Mesenchymal stem cell (in vitro differentiated cells and primary cell): ENCODE data around the gene CMTM4.

Experiments used
- DNase-seq: peaks from one replicate; pipeline ENCODE4 v3.0.0-alpha.2; 2013
- H2AFZ ChIP-seq: one replicate; pipeline ENCODE4 v1.6.1; 2013; ENCODE audit warnings: low read depth, mild to moderate bottlenecking, control low read depth, inconsistent platforms, low read length, moderate library complexity
- H2AK5ac ChIP-seq: 2 replicates; pipeline ENCODE4 v1.6.1; 2013; ENCODE audit warnings: low read length, moderate library complexity, mild to moderate bottlenecking, inconsistent platforms; ENCODE audit not compliant: severe bottlenecking
- H2BK120ac ChIP-seq: one replicate; pipeline ENCODE4 v1.6.1; 2013; ENCODE audit warnings: low read depth, mild to moderate bottlenecking, inconsistent platforms, low read length, moderate library complexity
- H2BK12ac ChIP-seq, 2 experiments: one replicate each; pipeline ENCODE4 v1.6.1; 2013; ENCODE audit warnings: inconsistent platforms in 2 of 2, low read length in 2 of 2, mild to moderate bottlenecking in 2 of 2, moderate library complexity in 2 of 2, control low read depth in 1 of 2
- H2BK15ac ChIP-seq: one replicate; pipeline ENCODE4 v1.6.1; 2013; ENCODE audit warnings: mild to moderate bottlenecking, low read depth, inconsistent platforms; ENCODE audit not compliant: poor library complexity, severe bottlenecking
- H2BK5ac ChIP-seq: 2 replicates; pipeline ENCODE4 v1.6.1; 2013; ENCODE audit warnings: low read depth, mild to moderate bottlenecking, low read length, control low read depth, inconsistent platforms; ENCODE audit not compliant: poor library complexity, severe bottlenecking
- H3K14ac ChIP-seq, 2 experiments: one replicate each; pipeline ENCODE4 v1.6.1; 2013; ENCODE audit warnings: inconsistent platforms in 2 of 2, low read length in 2 of 2, control low read depth in 1 of 2, mild to moderate bottlenecking in 1 of 2, moderate library complexity in 1 of 2
- H3K18ac ChIP-seq, 2 experiments: one replicate each; pipeline ENCODE4 v1.6.1; 2013; ENCODE audit warnings: inconsistent platforms in 2 of 2, low read length in 2 of 2, control low read depth in 1 of 2, low read depth in 1 of 2, mild to moderate bottlenecking in 1 of 2
- H3K23ac ChIP-seq, 2 experiments: one replicate each; pipeline ENCODE4 v1.6.1; 2013; ENCODE audit warnings: inconsistent platforms in 2 of 2, low read length in 2 of 2, mild to moderate bottlenecking in 2 of 2, moderate library complexity in 2 of 2, control low read depth in 1 of 2
- H3K27ac ChIP-seq: 2 replicates; pipeline ENCODE4 v1.5.1; 2013; ENCODE audit warnings: mild to moderate bottlenecking, moderate library complexity, low read length, control low read depth, inconsistent platforms; ENCODE audit not compliant: poor library complexity, severe bottlenecking
- H3K27me3 ChIP-seq, 2 experiments: 2 replicates each; pipeline versions ENCODE4 v1.6.1 to v1.7.0; 2013; ENCODE audit warnings: low read length in 2 of 2, mild to moderate bottlenecking in 2 of 2, moderate library complexity in 2 of 2, control low read depth in 1 of 2, inconsistent platforms in 1 of 2; ENCODE audit not compliant: control insufficient read depth in 1 of 2, insufficient read depth in 1 of 2
- H3K36me3 ChIP-seq, 2 experiments: 2 replicates each; pipeline versions ENCODE4 v1.6.1 to v1.7.0; 2013; ENCODE audit warnings: low read length in 2 of 2, control low read depth in 1 of 2, inconsistent platforms in 1 of 2, low read depth in 1 of 2, mild to moderate bottlenecking in 1 of 2; ENCODE audit not compliant: insufficient read depth in 2 of 2, control insufficient read depth in 1 of 2
- H3K4ac ChIP-seq, 2 experiments: one replicate each; pipeline ENCODE4 v1.6.1; 2013; ENCODE audit warnings: inconsistent platforms in 2 of 2, low read length in 2 of 2, mild to moderate bottlenecking in 2 of 2, moderate library complexity in 2 of 2, control low read depth in 1 of 2, low read depth in 1 of 2
- H3K4me1 ChIP-seq: 2 replicates; pipeline ENCODE4 v1.6.1; 2013; ENCODE audit warnings: low read depth, low read length, control low read depth; ENCODE audit not compliant: control insufficient read depth, insufficient read depth
- H3K4me2 ChIP-seq: 2 replicates; pipeline ENCODE4 v1.6.1; 2013; ENCODE audit warnings: low read length, mild to moderate bottlenecking, inconsistent platforms; ENCODE audit not compliant: poor library complexity, severe bottlenecking
- H3K4me3 ChIP-seq, 2 experiments: 2 replicates each; pipeline versions ENCODE4 v1.5.1 to v1.7.0; 2013; ENCODE audit warnings: low read length in 2 of 2, mild to moderate bottlenecking in 2 of 2, control low read depth in 1 of 2, low read depth in 1 of 2; ENCODE audit not compliant: insufficient read depth in 1 of 2
- H3K79me1 ChIP-seq: replicated peaks from 2 replicates; pipeline ENCODE4 v1.6.1; 2013; ENCODE audit warnings: mild to moderate bottlenecking, control low read depth, low read length, inconsistent platforms; ENCODE audit not compliant: poor library complexity, severe bottlenecking
- H3K9ac ChIP-seq: 2 replicates; pipeline ENCODE4 v1.7.0; 2013; ENCODE audit warnings: mild to moderate bottlenecking, low read length, moderate library complexity
- H3K9me3 ChIP-seq: 2 replicates; pipeline ENCODE4 v1.7.0; 2013; ENCODE audit warnings: mild to moderate bottlenecking, low read length; ENCODE audit not compliant: control insufficient read depth
- H4K8ac ChIP-seq: one replicate; pipeline ENCODE4 v1.6.1; 2013; ENCODE audit warnings: inconsistent platforms, mild to moderate bottlenecking, low read length, moderate library complexity
- H4K91ac ChIP-seq: one replicate; pipeline ENCODE4 v1.6.1; 2013; ENCODE audit warnings: mild to moderate bottlenecking, low read length, inconsistent platforms
- WGBS: methylation state at CpG from one replicate; pipeline ENCODE4 v1.1.7; 2013; ENCODE audit warnings: mixed read lengths; 5-methylcytosine and 5-hydroxymethylcytosine counted together

The CMTM4 gene

DNA sequence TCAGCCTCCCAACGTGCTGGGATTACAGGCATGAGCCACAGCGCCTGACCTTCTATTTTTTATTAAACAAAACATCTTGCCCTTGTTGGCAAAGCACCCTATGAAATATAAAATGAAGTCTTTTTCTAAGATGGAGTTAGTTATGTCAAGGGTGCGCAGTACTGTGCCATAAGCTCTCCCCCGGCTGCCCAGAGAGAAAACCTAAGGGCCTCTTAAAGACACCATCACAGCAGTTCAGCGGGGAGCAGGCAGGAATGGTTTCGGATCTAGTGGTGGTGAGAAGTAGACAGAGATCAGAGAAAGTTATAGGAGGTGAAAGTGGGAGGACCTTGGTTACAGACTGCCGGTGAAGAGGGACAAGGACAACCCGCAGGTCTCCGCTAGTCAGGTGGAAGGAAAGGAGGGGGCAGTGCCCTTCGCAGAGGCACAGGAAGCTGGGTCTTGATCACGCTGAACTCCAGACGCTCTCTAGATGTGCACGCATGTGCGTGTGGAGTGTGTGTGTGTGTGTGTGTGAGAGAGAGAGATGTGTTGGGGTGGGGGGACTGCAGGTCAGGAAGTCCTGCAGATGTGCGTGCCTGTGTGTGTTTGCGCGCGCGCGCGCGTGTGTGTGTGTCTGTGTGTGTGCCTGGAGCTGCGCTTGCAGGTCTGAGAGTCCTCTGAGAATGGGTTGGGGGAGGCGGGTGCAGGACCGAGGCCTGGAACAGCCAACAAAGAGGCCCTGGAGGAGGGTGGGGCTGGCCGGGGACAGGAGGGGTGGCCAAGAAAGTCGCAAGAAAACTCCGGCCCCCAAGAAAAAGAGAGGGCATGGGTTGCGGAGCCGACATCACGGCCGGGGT is 92.8 kb downstream of the CMTM4 start:
- H4K8ac ChIP-seq = peak overlapping the region; percentile 93
- peaks cover 7 to 17% of the 10 kb centered on the region in 2 experiments for H3K36me3 ChIP-seq
- peak overlapping the region; percentile 87 for H3K9ac ChIP-seq
- H2AFZ ChIP-seq = peak overlapping the region; percentile 16
- DNase-seq = peak; percentile 90
- peak overlapping the region; percentile 77 for H2BK120ac ChIP-seq
- peak overlapping the region; percentile 99 for H3K27ac ChIP-seq
- H3K4me2 ChIP-seq = peak overlapping the region; percentile 68
- H3K4me3 ChIP-seq = peak overlapping the region; percentile 81 to 85
- H3K79me1 ChIP-seq = no peaks in the 10 kb centered on the region
- H4K91ac ChIP-seq = peak overlapping the region; percentile 77
- no peak overlapping the region for H3K23ac ChIP-seq
- H3K18ac ChIP-seq = peak overlapping the region; percentile 85 to 96
- peak overlapping the region; percentile 75 to 88 for H3K4ac ChIP-seq
- peak overlapping the region in 1 of 2 experiments; percentile 23 for H2BK12ac ChIP-seq
- H3K14ac ChIP-seq = peak overlapping the region in 1 of 2 experiments; percentile 13
- no peaks in the 10 kb centered on the region for H3K27me3 ChIP-seq
- peak overlapping the region; percentile 40 for H2BK15ac ChIP-seq
- peaks cover 35% of the 10 kb centered on the region for H3K4me1 ChIP-seq
- WGBS = 13% methylated on average over 32 of the region's 32 CpGs
- peak overlapping the region; percentile 91 for H2BK5ac ChIP-seq
- no peaks in the 10 kb centered on the region for H3K9me3 ChIP-seq
- H2AK5ac ChIP-seq = peak overlapping the region; percentile 63

DNA sequence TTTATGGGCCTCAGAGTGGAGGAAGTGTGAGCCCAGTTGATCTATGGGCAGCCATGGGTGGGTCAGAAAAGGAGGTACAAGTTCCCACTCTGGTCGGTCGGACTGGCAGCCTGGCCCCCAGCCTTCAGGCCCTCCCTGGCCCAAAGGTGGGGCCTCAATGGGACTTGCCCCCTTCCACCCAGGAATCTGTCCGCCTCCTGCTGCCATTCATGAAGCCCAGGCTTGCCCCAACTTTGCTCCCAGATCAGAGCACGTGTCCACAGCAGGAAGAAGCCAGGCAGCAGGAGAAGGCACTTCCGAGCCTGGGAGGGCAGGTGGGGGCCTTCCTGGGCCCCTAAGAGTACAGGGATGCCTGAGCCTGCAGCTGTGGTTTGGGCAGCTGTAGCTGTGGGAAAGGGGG is 95.1 kb downstream of the CMTM4 start:
- Histone ChIP-seq H3K9ac (no peak overlapping the region), H2BK12ac (no peak overlapping the region), H3K79me1 (no peaks in the 10 kb centered on the region), H3K4me3 (no peak overlapping the region), H3K18ac (no peak overlapping the region), H3K9me3 (no peaks in the 10 kb centered on the region), H2BK15ac (no peak overlapping the region), H2AK5ac (peak overlapping the region; percentile 68), H4K91ac (peak overlapping the region; percentile 54), H3K4me2 (no peak overlapping the region), H3K27me3 (no peaks in the 10 kb centered on the region), H2AFZ (no peak overlapping the region), H3K27ac (no peak overlapping the region), H3K4me1 (peaks cover 18% of the 10 kb centered on the region), H3K14ac (no peak overlapping the region), H3K4ac (no peak overlapping the region), H4K8ac (peak overlapping the region; percentile 73), H3K23ac (no peak overlapping the region), H2BK120ac (no peak overlapping the region), H3K36me3 (peaks cover 0 to 4% of the 10 kb centered on the region in 2 experiments), H2BK5ac (no peak overlapping the region)
- no peak for DNase-seq
- WGBS = 89% methylated on average over 5 of the region's 5 CpGs

DNA sequence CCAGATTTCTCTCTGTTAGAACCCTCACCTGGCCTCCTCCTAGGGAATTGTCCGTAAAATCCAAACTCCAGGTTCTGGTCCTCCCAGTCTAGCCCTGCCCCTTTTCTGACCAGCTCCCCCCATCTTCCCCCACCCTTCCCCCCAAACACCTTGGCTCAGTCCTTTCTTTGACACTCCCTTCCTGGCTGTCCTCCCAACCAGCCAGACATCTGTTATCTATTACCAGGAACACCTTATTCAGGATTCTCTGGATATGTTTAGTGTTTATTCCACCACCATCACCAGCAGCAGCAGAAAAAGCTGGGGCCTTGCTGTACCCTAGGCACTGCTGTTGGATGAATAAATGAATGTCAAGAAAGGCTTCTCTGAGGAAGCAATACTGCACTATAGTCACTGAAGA is 96.1 kb downstream of the CMTM4 start:
- no peak overlapping the region for H2BK5ac ChIP-seq
- H2BK120ac ChIP-seq = no peak overlapping the region
- H2BK15ac ChIP-seq = no peak overlapping the region
- no peak overlapping the region for H3K27ac ChIP-seq
- no peak overlapping the region for H3K14ac ChIP-seq
- no peak overlapping the region for H3K18ac ChIP-seq
- no peaks in the 10 kb centered on the region for H3K9me3 ChIP-seq
- H3K4me2 ChIP-seq = no peak overlapping the region
- peaks cover 9% of the 10 kb centered on the region for H3K4me1 ChIP-seq
- no peak for DNase-seq
- H2AFZ ChIP-seq = no peak overlapping the region
- no peak overlapping the region for H3K23ac ChIP-seq
- WGBS = 93% methylated on average over 1 of the region's 1 CpG
- no peak overlapping the region for H3K4ac ChIP-seq
- no peaks in the 10 kb centered on the region for H3K27me3 ChIP-seq
- H3K9ac ChIP-seq = no peak overlapping the region
- no peak overlapping the region for H4K91ac ChIP-seq
- no peaks in the 10 kb centered on the region for H3K36me3 ChIP-seq
- H2BK12ac ChIP-seq = no peak overlapping the region
- H3K4me3 ChIP-seq = no peak overlapping the region
- no peak overlapping the region for H2AK5ac ChIP-seq
- no peak overlapping the region for H4K8ac ChIP-seq
- H3K79me1 ChIP-seq = no peaks in the 10 kb centered on the region

DNA sequence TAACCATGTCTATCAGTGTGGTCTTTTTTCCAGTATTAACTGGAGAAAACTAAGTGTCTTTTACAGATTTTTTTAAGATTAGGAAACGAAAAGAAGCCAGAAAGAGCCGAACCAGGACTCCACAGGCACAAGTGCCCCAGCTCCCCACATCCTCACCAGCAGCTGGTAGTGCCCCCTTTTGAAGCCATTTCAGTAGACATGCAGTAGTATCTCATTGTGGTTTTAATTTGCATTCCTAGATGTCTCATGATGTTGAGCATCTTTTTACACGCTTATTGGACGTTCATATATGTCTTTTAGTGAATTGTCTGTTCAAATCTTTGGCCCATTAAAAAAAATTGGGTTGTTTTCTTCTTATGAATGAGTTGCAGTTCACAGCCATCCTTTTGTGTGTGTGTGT is 96.8 kb downstream of the CMTM4 start:
- Histone ChIP-seq H3K4me3 (no peak overlapping the region), H3K4me2 (no peak overlapping the region), H3K36me3 (no peaks in the 10 kb centered on the region), H2BK15ac (no peak overlapping the region), H3K4ac (no peak overlapping the region), H2AK5ac (no peak overlapping the region), H3K18ac (no peak overlapping the region), H3K79me1 (no peaks in the 10 kb centered on the region), H3K23ac (no peak overlapping the region), H3K4me1 (peaks cover 9% of the 10 kb centered on the region), H3K14ac (no peak overlapping the region), H3K27ac (no peak overlapping the region), H4K91ac (no peak overlapping the region), H2AFZ (no peak overlapping the region), H3K9ac (no peak overlapping the region), H3K9me3 (no peaks in the 10 kb centered on the region), H3K27me3 (peaks cover 0 to 3% of the 10 kb centered on the region in 2 experiments), H2BK120ac (no peak overlapping the region), H2BK12ac (no peak overlapping the region), H2BK5ac (no peak overlapping the region), H4K8ac (no peak overlapping the region)
- DNase-seq = no peak
- 86% methylated on average over 4 of the region's 4 CpGs for WGBS
